ENCODE data around the gene NEK1.

Gene NEK1

GRCh38 chr4:169616846-169617245 lies 4.5 kb upstream of the NEK1 start:
- in situ Hi-C loops (cut with MboI; ENCODE audit: low pct_unique_long_range_greater_than_20kb, low sequenced_read_pairs, unreplicated experiment), result loop anchor here (25.0 kb wide), 1 partner anchor 395 kb away; no protein-coding TSS in a partner anchor
- no peak for DNase-seq (ENCODE audit: low spot score)
- no peak for TF ChIP-seq CTCF (IDR thresholded peaks at IDR 0.05; ENCODE audit: extremely low read depth, insufficient read depth, missing control alignments)

- in situ Hi-C loops (cut with MboI; ENCODE audit: low pct_unique_long_range_greater_than_20kb, low sequenced_read_pairs, unreplicated experiment), result loop anchor here (25.0 kb wide), 1 partner anchor 397 kb away; no protein-coding TSS in a partner anchor
- TF ChIP-seq CTCF (IDR thresholded peaks at IDR 0.05; ENCODE audit: extremely low read depth, insufficient read depth, missing control alignments), result no peak
- no peak for DNase-seq (ENCODE audit: low spot score)
Observed at GRCh38 chr4:169615467-169616106, 3.2 kb upstream of the NEK1 start.

DNA sequence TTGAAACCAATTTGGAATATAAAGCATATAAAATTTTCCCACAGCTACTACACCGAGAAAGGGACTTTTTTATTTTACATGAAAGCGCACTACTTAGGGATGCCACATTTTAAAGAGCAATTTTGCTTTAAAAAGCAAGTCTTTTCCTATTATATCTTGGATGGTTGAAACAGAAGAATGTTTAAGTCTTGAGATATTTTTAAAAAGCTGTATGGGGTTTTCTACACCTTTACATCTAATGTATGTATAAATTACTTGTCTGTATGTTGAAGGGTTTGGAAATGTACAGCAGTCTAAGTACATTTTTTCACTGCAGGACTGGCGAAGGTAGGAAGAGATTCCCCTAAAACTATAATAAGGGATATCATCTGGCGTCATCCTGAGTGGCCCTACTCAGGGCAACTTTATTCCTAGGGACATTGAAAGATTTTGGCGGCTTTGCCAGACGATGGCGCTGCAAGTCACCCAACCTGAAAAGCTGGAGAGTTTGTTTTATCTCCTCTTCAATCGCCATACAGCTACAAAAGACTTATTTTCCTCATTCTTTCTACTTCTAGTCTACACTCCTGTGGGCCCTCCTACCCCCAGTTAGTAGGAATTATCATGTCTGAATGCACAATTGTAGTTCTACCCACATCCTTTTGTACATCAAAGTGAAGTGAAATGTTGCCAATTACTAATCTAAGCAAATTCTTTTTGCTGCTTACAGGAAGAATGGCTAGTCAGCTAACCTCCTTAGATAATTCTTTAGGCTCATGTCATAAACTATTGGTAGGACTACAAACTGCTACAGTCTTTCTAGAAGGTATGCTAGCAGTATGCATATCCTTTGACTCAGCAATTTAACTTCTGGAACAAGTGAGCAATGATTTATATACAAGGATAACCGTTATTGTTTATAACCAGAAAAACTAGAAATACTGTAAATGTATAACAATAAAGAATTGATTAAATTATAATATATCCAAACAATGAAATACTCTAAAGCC lies 782 bp upstream of the NEK1 start:
- DNase-seq (ENCODE audit: low spot score), result peak; percentile 60
- in situ Hi-C loops (cut with MboI; ENCODE audit: low pct_unique_long_range_greater_than_20kb, low sequenced_read_pairs, unreplicated experiment), result loop anchor here (25.0 kb wide), 1 partner anchor 399 kb away; no protein-coding TSS in a partner anchor
- TF ChIP-seq CTCF (IDR thresholded peaks at IDR 0.05; ENCODE audit: extremely low read depth, insufficient read depth, missing control alignments), result peak; percentile 84

GRCh38 chr4:169611157-169611556 lies 1.2 kb downstream of the NEK1 start:
- in situ Hi-C loops (cut with MboI; ENCODE audit: low pct_unique_long_range_greater_than_20kb, low sequenced_read_pairs, unreplicated experiment), result loop anchor here (25.0 kb wide), 1 partner anchor 401 kb away; no protein-coding TSS in a partner anchor
- DNase-seq (ENCODE audit: low spot score), result no peak
- TF ChIP-seq CTCF (IDR thresholded peaks at IDR 0.05; ENCODE audit: extremely low read depth, insufficient read depth, missing control alignments), result no peak

GRCh38 chr4:169604903-169605331 lies 7.5 kb downstream of the NEK1 start:
- DNase-seq (ENCODE audit: low spot score), result no peak
- TF ChIP-seq CTCF (IDR thresholded peaks at IDR 0.05; ENCODE audit: extremely low read depth, insufficient read depth, missing control alignments), result no peak
- in situ Hi-C loops (cut with MboI; ENCODE audit: low pct_unique_long_range_greater_than_20kb, low sequenced_read_pairs, unreplicated experiment), result loop anchor here (25.0 kb wide), 1 partner anchor 407 kb away; no protein-coding TSS in a partner anchor

DNA sequence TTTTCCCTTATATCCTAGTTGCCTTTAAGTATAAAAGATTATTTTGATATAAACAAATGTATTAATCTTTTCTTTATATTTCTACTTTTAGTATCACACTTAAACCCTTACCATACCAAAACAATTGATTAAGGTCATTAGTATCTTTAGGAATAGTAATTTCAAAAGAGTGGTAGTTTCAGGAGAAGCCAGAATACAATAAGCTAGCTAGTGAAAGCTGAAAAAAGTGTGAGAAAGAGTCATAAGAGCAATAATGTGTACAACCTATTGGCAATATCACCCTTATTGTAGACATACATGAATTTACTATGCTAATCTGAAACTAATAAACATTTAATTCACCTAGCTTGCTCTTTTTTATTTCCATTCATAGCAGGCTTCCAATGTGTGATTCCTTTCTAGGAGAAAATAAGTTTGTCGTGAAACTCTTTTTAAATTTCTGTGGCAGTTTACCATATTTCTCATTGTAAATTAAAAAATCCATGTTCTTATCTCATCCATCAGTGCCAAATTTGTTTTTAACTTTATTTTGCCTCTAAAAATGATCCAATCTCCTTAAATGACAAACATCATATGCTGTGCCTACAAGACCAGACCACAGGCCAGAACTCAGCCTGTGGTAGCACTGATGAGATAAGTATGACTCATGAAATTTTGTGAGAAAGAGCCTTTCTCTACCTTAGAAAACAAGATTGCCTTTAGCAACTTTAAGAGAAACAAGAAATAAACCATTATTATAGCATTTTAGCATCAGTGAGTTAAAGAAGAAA lies 8.1 kb downstream of the NEK1 start:
- no peak for DNase-seq (ENCODE audit: low spot score)
- no peak for TF ChIP-seq CTCF (IDR thresholded peaks at IDR 0.05; ENCODE audit: extremely low read depth, insufficient read depth, missing control alignments)
- in situ Hi-C loops (cut with MboI; ENCODE audit: low pct_unique_long_range_greater_than_20kb, low sequenced_read_pairs, unreplicated experiment), result loop anchor here (25.0 kb wide), 1 partner anchor 408 kb away; no protein-coding TSS in a partner anchor
